EL (cell line): ENCODE data around the gene C20orf141.

Experiments
- DNase-seq: peaks from one replicate; pipeline ENCODE4 v3.0.0-alpha.2; 2016

Gene C20orf141

GRCh38 chr20:2851086-2851485 lies 36.3 kb downstream of the C20orf141 start:
- DNase-seq, result no peak

- no peak for DNase-seq
Measured at GRCh38 chr20:2858591-2858990, 43.8 kb downstream of the C20orf141 start.

DNA sequence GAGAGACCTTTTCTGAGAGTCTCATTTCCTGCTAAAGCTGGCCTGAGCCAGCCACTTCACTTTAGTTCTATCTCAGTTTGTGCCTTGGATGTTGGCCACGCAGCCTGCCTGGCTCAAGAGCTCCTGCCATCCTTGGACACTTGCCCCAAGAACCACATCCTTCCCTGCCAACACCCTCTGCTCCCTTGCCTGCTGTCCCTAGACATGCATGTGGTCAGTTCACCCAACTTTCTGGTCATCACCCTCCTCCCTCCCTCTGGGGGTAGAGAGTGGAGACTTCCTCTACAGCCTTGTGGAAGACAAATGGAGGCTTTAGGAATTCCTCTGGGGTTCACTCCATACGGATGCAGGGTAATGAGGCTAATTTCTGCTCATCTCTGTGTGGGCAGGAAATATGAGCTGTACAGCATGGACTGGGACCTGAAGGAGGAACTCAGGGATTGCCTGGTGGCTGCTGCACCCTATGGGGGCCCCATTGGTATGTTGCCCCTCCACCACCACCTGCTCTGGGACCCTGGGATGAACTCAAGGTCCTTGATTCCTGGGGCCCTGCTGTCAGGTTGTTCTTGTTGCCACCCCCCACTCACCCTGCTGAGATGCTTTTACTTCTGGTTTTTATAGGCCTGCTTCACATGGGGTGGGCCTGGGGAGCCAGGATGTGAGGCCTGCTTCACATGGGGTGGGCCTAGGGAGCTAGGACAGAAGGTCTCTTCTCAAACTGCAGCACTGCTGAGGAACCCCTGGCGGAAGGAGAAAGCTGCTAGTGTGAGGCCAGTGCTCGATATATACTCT lies 44.7 kb downstream of the C20orf141 start:
- DNase-seq, result peak; percentile 80

- DNase-seq, result no peak
Measured at GRCh38 chr20:2864626-2865025, 49.8 kb downstream of the C20orf141 start.

- DNase-seq, result no peak
Measured at GRCh38 chr20:2865101-2865500, 50.3 kb downstream of the C20orf141 start.
